Loucy (cell line): ENCODE data around the gene ZMYND8.

Experiments
- H2AFZ ChIP-seq: fragments of 200-600 bp; sonication (generic); 2 replicates; pipeline ENCODE4 v1.6.0; 2016; ENCODE audit warnings: antibody characterized with exemption, mild to moderate bottlenecking, low read length, moderate library complexity
- H3F3A ChIP-seq: fragments of 200-600 bp; 2 replicates; pipeline ENCODE4 v1.6.0; 2016; ENCODE audit warnings: antibody characterized with exemption, low read depth, mild to moderate bottlenecking
- H3K27me3 ChIP-seq: fragments of 200-600 bp; sonication (generic); 2 replicates; pipeline ENCODE4 v1.6.1; 2014; ENCODE audit warnings: low read length, mild to moderate bottlenecking; ENCODE audit not compliant: insufficient read depth, poor library complexity, severe bottlenecking
- H3K36me3 ChIP-seq: fragments of 200-600 bp; sonication (generic); 2 replicates; pipeline ENCODE4 v1.6.1; 2016; ENCODE audit warnings: low read length; ENCODE audit not compliant: insufficient read depth
- H3K4me1 ChIP-seq: fragments of 200-600 bp; sonication (generic); 2 replicates; pipeline ENCODE4 v1.5.1; 2014; ENCODE audit warnings: low read length, mild to moderate bottlenecking; ENCODE audit not compliant: insufficient read depth, poor library complexity, severe bottlenecking
- H3K4me2 ChIP-seq: fragments of 200-600 bp; sonication (generic); 2 replicates; pipeline ENCODE4 v1.6.0; 2014; ENCODE audit warnings: antibody characterized with exemption, low read length, low read depth, mild to moderate bottlenecking; ENCODE audit not compliant: poor library complexity, severe bottlenecking
- H3K4me3 ChIP-seq: fragments of 200-600 bp; sonication (generic); 2 replicates; pipeline ENCODE4 v1.5.1; 2014; ENCODE audit warnings: low read length, mild to moderate bottlenecking, mixed read lengths; ENCODE audit not compliant: poor library complexity, severe bottlenecking
- H3K79me2 ChIP-seq: fragments of 200-600 bp; sonication (generic); 2 replicates; pipeline ENCODE4 v1.6.1; 2014; ENCODE audit warnings: low read length; ENCODE audit not compliant: insufficient read depth
- H3K9ac ChIP-seq: fragments of 200-600 bp; sonication (generic); 2 replicates; pipeline ENCODE4 v1.6.0; 2014; ENCODE audit warnings: mild to moderate bottlenecking, low read depth, low read length, moderate library complexity; ENCODE audit not compliant: poor library complexity, severe bottlenecking
- H3K9me2 ChIP-seq: fragments of 200-600 bp; sonication (generic); replicated peaks from 2 replicates; pipeline ENCODE4 v1.6.1; 2016; ENCODE audit warnings: low read depth, low read length, mixed read lengths
- H3K9me3 ChIP-seq: fragments of 200-600 bp; sonication (generic); 2 replicates; pipeline ENCODE4 v1.6.1; 2014; ENCODE audit warnings: mild to moderate bottlenecking, antibody characterized with exemption, low read length, low read depth; ENCODE audit not compliant: insufficient read depth
- H4K20me1 ChIP-seq: fragments of 200-600 bp; sonication (generic); 2 replicates; pipeline ENCODE4 v1.6.0; 2014; ENCODE audit warnings: antibody characterized with exemption, low read length, mild to moderate bottlenecking; ENCODE audit not compliant: insufficient read depth, poor library complexity, severe bottlenecking
- CTCF ChIP-seq: fragments of 200-600 bp; sonication (generic); conservative IDR thresholded peaks from 2 replicates; pipeline ENCODE4 v1.5.1; 2014; ENCODE audit warnings: mild to moderate bottlenecking, antibody characterized with exemption, low read length
- EZH2phosphoT487 ChIP-seq: fragments of 200-600 bp; IDR thresholded peaks from 2 replicates; pipeline ENCODE4 v1.6.1; 2018; ENCODE audit warnings: antibody characterized with exemption, mild to moderate bottlenecking, moderate library complexity, borderline replicate concordance

Gene ZMYND8

GRCh38 chr20:47317127-47317895 lies 39.2 kb downstream of the ZMYND8 start:
- no peak for TF ChIP-seq EZH2phosphoT487
- TF ChIP-seq CTCF = no peak
- Histone ChIP-seq H3K9me2 (no peaks in the 10 kb centered on the region), H2AFZ (no peak overlapping the region), H3K4me3 (no peak overlapping the region), H3K79me2 (peaks cover 98% of the 10 kb centered on the region), H3K9me3 (no peaks in the 10 kb centered on the region), H3K4me2 (no peak overlapping the region), H3K4me1 (no peaks in the 10 kb centered on the region), H3K36me3 (peaks cover 39% of the 10 kb centered on the region; the same call in 1 of the 2 replicates), H3K27me3 (no peaks in the 10 kb centered on the region), H3K9ac (no peak overlapping the region), H3F3A (no peaks in the 10 kb centered on the region), H4K20me1 (peaks cover 93% of the 10 kb centered on the region)

- TF ChIP-seq CTCF (no peak), EZH2phosphoT487 (no peak)
- Histone ChIP-seq H2AFZ (no peak overlapping the region), H3K4me3 (no peak overlapping the region), H3K79me2 (peaks cover 98% of the 10 kb centered on the region), H4K20me1 (peaks cover 93% of the 10 kb centered on the region), H3K9ac (no peak overlapping the region), H3K9me3 (no peaks in the 10 kb centered on the region), H3K9me2 (no peaks in the 10 kb centered on the region), H3K36me3 (peaks cover 45% of the 10 kb centered on the region; the same call in 1 of the 2 replicates), H3F3A (no peaks in the 10 kb centered on the region), H3K4me1 (no peaks in the 10 kb centered on the region), H3K4me2 (no peak overlapping the region), H3K27me3 (no peaks in the 10 kb centered on the region)
Observed at GRCh38 chr20:47316776-47317126, 39.7 kb downstream of the ZMYND8 start.

DNA sequence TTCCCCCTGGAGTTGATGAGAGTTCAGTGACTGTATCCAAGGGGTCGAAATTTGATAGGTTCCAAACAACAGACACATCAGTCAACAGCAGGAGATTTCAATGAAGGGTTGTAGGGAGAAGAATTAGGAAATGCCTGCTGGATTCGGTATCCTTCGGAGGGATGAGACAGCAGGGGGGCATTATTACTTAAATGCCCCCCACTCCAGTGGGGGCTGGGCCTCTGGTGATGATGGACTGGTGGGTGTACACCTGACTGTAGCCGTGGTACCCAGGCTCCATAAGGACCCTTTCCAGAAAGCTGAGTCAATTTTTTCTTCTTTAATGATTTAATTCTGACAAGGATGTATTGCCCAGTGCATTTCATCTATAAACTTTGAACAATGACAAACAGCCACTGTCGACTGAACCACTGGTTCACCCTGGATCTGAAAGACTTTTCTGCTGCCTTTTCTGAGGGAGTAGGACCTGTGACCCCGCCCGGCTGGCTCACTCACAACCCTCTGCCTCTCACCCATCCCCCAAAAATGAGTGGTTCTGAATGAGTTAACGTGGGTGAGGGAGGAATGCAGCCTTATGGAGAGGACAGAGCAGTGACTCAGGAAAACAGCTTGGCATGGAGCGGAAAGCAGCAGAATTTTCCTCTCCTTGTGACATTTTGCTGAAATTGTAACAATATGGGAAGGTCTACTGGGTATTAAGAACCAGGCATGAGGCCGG lies 41.0 kb downstream of the ZMYND8 start:
- Histone ChIP-seq H3K4me3 (no peak overlapping the region), H3K36me3 (peaks cover 54% of the 10 kb centered on the region; the same call in 1 of the 2 replicates), H3K9ac (no peak overlapping the region), H3K4me1 (no peaks in the 10 kb centered on the region), H3K4me2 (no peak overlapping the region), H3F3A (no peaks in the 10 kb centered on the region), H4K20me1 (peaks cover 93% of the 10 kb centered on the region), H3K27me3 (no peaks in the 10 kb centered on the region), H2AFZ (no peak overlapping the region), H3K79me2 (peaks cover 98% of the 10 kb centered on the region), H3K9me2 (no peaks in the 10 kb centered on the region), H3K9me3 (no peaks in the 10 kb centered on the region)
- TF ChIP-seq EZH2phosphoT487 (no peak), CTCF (no peak)
